ENCODE data around the gene GALNT13. TPM values are rescaled to one million over a fixed set of nuclear protein-coding genes. Genes with fewer than 3 reads are reported as not detected.

Gene GALNT13
- total RNA-seq, 1 donor from 2014 or later: 2.0 TPM

DNA sequence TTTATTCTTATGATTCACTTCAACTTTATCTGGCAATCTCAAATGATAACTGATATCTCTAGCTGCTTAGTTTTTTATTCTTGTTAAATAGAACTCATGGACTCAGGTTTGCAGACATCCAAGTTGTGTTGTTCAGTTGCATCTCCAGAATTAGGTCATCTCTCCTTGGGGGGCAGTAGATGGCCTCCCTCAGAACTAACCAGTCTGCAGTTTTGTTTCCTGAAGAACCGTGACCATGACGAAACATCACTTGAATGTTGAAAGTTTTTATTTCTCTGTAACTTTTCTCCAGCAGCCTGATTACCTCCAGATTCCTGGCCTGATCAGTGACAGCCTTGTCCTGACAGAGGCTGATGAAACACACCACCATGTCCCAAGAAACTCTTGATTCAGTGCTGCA lies 321.5 kb downstream of the GALNT13 start:
- Mint-ChIP-seq H3K27ac (ENCODE audit: unreplicated experiment) (no peak overlapping the region), H3K9me3 (ENCODE audit: unreplicated experiment) (no peaks in the 10 kb centered on the region), H3K36me3 (ENCODE audit: low read depth, unreplicated experiment) (no peaks in the 10 kb centered on the region), H3K4me1 (ENCODE audit: low read depth, unreplicated experiment) (peaks cover 12% of the 10 kb centered on the region), H3K27me3 (ENCODE audit: low read depth, unreplicated experiment) (no peaks in the 10 kb centered on the region), H3K4me3 (ENCODE audit: unreplicated experiment) (no peak overlapping the region)
- FAIRE-seq: no peak
- no peaks in the 10 kb centered on the region for H3K4me1 ChIP-seq (ENCODE audit: insufficient read depth, low read length)
- H3K4me2 ChIP-seq (ENCODE audit: low read length): no peak overlapping the region
- no peaks in the 10 kb centered on the region for H3K36me3 ChIP-seq (ENCODE audit: insufficient read depth, low read length)
- TF ChIP-seq EZH2 (IDR thresholded peaks at IDR 0.05; ENCODE audit: insufficient read depth, low read length): no peak
- TF ChIP-seq, protein P1, sequence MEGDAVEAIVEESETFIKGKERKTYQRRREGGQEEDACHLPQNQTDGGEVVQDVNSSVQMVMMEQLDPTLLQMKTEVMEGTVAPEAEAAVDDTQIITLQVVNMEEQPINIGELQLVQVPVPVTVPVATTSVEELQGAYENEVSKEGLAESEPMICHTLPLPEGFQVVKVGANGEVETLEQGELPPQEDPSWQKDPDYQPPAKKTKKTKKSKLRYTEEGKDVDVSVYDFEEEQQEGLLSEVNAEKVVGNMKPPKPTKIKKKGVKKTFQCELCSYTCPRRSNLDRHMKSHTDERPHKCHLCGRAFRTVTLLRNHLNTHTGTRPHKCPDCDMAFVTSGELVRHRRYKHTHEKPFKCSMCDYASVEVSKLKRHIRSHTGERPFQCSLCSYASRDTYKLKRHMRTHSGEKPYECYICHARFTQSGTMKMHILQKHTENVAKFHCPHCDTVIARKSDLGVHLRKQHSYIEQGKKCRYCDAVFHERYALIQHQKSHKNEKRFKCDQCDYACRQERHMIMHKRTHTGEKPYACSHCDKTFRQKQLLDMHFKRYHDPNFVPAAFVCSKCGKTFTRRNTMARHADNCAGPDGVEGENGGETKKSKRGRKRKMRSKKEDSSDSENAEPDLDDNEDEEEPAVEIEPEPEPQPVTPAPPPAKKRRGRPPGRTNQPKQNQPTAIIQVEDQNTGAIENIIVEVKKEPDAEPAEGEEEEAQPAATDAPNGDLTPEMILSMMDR (IDR thresholded peaks at IDR 0.05; ENCODE audit: insufficient read depth, low read depth, low read length): no peak
- no peak overlapping the region for H3K4me3 ChIP-seq (ENCODE audit: insufficient read depth, low read depth, low read length)
- no peaks in the 10 kb centered on the region for H3K27me3 ChIP-seq (ENCODE audit: insufficient read depth, low read length)
- H3K9me3 ChIP-seq (ENCODE audit: insufficient read depth, low read depth, low read length): no peaks in the 10 kb centered on the region
- no peaks in the 10 kb centered on the region for H3K79me2 ChIP-seq (ENCODE audit: insufficient read depth, low read length)
- H3K9ac ChIP-seq (ENCODE audit: low read length): no peak overlapping the region
- no peak overlapping the region for H2AFZ ChIP-seq (ENCODE audit: low read depth, low read length)
- no peak for DNase-seq (ENCODE audit: low read depth)
- no peaks in the 10 kb centered on the region for H4K20me1 ChIP-seq (ENCODE audit: insufficient read depth, low read length)
- no peak overlapping the region for H3K27ac ChIP-seq (ENCODE audit: low read depth, low read length)

DNA sequence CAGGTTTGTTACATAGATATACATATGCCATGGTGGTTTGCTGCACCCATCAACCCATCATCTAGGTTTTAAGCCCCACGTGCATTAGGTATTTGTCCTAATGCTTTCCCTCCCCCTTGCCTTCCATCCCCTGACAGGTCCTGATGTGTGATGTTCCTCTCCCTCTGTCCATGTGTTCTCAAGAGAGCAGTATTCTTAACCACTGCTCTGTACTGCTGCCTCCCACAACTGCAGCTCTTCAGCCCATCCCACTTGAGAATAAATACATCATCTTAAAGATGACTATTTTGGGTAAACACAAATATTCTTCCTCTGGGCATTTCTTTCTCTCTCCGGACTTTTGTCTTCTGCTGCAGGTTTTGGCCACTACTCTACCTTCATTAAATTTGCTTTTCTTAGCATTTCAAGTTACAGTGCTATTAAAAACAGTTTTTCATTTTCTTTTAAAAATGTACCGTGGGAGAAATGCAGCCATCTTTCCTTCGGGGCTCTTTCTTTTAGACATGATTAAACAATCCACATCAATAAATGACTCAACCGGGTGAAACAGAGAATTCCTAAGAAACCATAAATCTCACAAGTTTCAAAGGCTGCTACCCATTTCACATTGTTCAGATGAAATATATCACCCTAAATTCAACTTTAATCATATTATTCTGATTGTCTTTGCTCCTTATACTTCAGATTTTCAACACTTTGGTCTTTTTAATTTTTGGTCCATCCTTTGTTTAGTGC lies 323.4 kb downstream of the GALNT13 start:
- Histone ChIP-seq H3K9ac (ENCODE audit: low read length) (no peak overlapping the region), H3K4me2 (ENCODE audit: low read length) (no peak overlapping the region), H3K79me2 (ENCODE audit: insufficient read depth, low read length) (no peaks in the 10 kb centered on the region), H3K27me3 (ENCODE audit: insufficient read depth, low read length) (no peaks in the 10 kb centered on the region), H3K9me3 (ENCODE audit: insufficient read depth, low read depth, low read length) (no peaks in the 10 kb centered on the region), H3K4me3 (ENCODE audit: insufficient read depth, low read depth, low read length) (no peak overlapping the region), H3K36me3 (ENCODE audit: insufficient read depth, low read length) (no peaks in the 10 kb centered on the region), H2AFZ (ENCODE audit: low read depth, low read length) (no peak overlapping the region), H3K4me1 (ENCODE audit: insufficient read depth, low read length) (no peaks in the 10 kb centered on the region), H4K20me1 (ENCODE audit: insufficient read depth, low read length) (no peaks in the 10 kb centered on the region), H3K27ac (ENCODE audit: low read depth, low read length) (no peak overlapping the region)
- H3K27me3 Mint-ChIP-seq (ENCODE audit: low read depth, unreplicated experiment): no peaks in the 10 kb centered on the region
- H3K4me3 Mint-ChIP-seq (ENCODE audit: unreplicated experiment): no peak overlapping the region
- peaks cover 12% of the 10 kb centered on the region for H3K4me1 Mint-ChIP-seq (ENCODE audit: low read depth, unreplicated experiment)
- H3K9me3 Mint-ChIP-seq (ENCODE audit: unreplicated experiment): no peaks in the 10 kb centered on the region
- no peak for TF ChIP-seq EZH2 (IDR thresholded peaks at IDR 0.05; ENCODE audit: insufficient read depth, low read length)
- TF ChIP-seq, protein P1 (IDR thresholded peaks at IDR 0.05; ENCODE audit: insufficient read depth, low read depth, low read length): no peak
- no peaks in the 10 kb centered on the region for H3K36me3 Mint-ChIP-seq (ENCODE audit: low read depth, unreplicated experiment)
- no peak for DNase-seq (ENCODE audit: low read depth)
- peak overlapping the region; percentile 75 for H3K27ac Mint-ChIP-seq (ENCODE audit: unreplicated experiment)
- no peak for FAIRE-seq

DNA sequence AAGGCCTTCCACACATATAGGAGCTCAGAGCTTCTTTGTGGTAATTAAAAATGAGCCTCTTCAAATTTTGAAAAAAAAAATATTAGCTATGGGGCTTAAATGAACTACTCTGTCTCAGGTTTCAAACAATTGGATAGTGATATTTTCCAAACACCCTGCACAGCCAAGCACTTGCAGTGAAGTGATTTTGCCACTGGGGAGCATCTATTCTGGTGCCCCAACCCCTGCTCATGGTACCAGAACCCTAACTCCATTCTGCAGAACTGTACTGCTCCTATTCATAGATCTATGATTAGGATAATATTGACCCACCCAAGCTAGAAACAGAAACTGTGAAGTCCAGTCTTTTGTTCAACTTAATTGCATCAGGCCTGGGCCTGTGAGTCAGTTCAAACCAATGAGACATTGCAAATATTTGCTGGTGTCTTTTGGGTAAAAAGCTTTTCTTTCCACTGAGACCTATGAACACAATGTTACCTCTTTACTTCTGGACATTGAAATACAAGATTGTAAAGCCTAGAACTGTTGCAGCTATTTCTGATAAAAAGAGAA lies 324.0 kb downstream of the GALNT13 start:
- Mint-ChIP-seq H3K27me3 (ENCODE audit: low read depth, unreplicated experiment) (no peaks in the 10 kb centered on the region), H3K4me1 (ENCODE audit: low read depth, unreplicated experiment) (peaks cover 12% of the 10 kb centered on the region), H3K27ac (ENCODE audit: unreplicated experiment) (peak overlapping the region; percentile 75), H3K36me3 (ENCODE audit: low read depth, unreplicated experiment) (no peaks in the 10 kb centered on the region), H3K4me3 (ENCODE audit: unreplicated experiment) (no peak overlapping the region), H3K9me3 (ENCODE audit: unreplicated experiment) (no peaks in the 10 kb centered on the region)
- H2AFZ ChIP-seq (ENCODE audit: low read depth, low read length): no peak overlapping the region
- H3K4me1 ChIP-seq (ENCODE audit: insufficient read depth, low read length): no peaks in the 10 kb centered on the region
- no peak overlapping the region for H3K27ac ChIP-seq (ENCODE audit: low read depth, low read length)
- no peak overlapping the region for H3K4me3 ChIP-seq (ENCODE audit: insufficient read depth, low read depth, low read length)
- no peak overlapping the region for H3K9ac ChIP-seq (ENCODE audit: low read length)
- no peaks in the 10 kb centered on the region for H3K36me3 ChIP-seq (ENCODE audit: insufficient read depth, low read length)
- no peaks in the 10 kb centered on the region for H4K20me1 ChIP-seq (ENCODE audit: insufficient read depth, low read length)
- H3K4me2 ChIP-seq (ENCODE audit: low read length): no peak overlapping the region
- no peak for FAIRE-seq
- TF ChIP-seq, protein P1 (IDR thresholded peaks at IDR 0.05; ENCODE audit: insufficient read depth, low read depth, low read length): no peak
- TF ChIP-seq EZH2 (IDR thresholded peaks at IDR 0.05; ENCODE audit: insufficient read depth, low read length): no peak
- H3K27me3 ChIP-seq (ENCODE audit: insufficient read depth, low read length): no peaks in the 10 kb centered on the region
- H3K9me3 ChIP-seq (ENCODE audit: insufficient read depth, low read depth, low read length): no peaks in the 10 kb centered on the region
- no peaks in the 10 kb centered on the region for H3K79me2 ChIP-seq (ENCODE audit: insufficient read depth, low read length)
- no peak for DNase-seq (ENCODE audit: low read depth)
